NCI-H128 (cell line): Measurements from ENCODE around the gene DHFR2.
"Not testable (repeated sequence)": the region's sequence is repeated elsewhere in the genome, so short reads cannot be mapped to it uniquely, and the experiment has no call there.

Source experiments
- DNase-seq: peaks from one replicate; lab custom pipeline; 2025; ENCODE audit not compliant: unreplicated experiment; lab: John Stamatoyannopoulos, UW

DHFR2 gene

DNA sequence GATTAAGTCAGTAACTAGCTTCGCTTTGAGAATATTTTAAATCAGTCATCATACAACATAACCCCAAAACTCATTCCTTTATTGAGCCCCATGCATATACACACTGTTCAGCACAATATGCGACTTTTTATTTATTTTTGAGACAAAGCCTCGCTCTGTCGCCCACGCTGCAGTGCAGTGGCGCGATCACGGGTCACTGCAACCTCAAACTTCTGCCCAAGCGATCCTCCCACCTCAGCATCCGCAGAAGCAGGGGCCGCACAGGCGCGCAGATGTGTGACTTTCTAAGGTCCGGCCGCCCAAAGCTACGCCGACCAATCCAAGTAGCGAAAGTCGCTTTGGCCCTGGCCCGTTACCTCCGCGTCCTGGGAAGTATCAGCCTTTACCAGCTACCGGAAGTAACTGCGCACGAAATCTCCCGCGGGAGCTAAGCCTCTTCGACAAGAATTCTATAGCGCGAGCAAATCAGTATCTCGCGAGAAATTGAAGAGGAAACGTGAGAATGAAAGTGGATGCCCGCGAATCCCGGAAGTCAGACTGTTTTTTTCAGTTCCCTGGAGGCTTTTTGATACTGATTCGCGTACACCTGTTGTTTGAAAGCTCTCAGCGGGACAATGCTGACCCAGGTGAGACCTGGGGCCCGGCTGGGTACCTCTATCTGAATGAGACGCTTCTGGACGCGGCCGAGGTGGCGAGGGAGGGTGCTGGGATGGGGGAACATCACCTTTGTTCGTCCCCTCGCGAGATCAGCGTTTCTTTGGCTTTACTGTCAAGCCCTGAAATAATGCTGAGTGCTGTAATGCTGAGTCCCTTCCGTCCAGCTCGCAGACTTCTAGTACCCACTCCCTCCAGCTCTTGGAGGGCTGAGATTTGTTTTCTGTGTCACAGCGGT is at the start of gene DHFR2, which contains the start of gene NSUN3:
Gene DHFR2, minus strand, starts transcription at position 404 of the 892 bp plus-strand sequence. CDS start 1,405 bp downstream, outside the sequence.
Gene NSUN3, plus strand, starts transcription at position 549 of the 892 bp plus-strand sequence. Its CDS starts 66 bp downstream, at position 615.
- DNase-seq: peak; percentile 93

DNA sequence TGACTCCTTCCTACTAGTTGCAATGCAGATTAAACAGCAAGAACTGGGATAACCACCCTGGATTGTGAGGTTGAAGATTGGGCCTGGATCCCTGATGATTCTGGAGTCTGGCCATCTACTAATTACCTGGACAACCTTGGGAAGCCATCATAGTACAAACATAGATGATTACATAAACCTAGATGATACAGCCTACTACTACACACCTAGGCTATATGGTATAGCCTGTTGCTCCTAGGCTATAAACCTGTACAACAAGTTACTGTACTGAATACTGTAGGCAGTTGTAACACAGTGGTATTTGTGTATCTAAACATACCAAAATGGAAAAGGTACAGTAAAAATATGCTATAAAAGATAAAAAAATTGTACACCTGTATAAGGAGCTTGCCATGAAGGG is 48.1 kb upstream of the DHFR2 start:
- no peak for DNase-seq

DNA sequence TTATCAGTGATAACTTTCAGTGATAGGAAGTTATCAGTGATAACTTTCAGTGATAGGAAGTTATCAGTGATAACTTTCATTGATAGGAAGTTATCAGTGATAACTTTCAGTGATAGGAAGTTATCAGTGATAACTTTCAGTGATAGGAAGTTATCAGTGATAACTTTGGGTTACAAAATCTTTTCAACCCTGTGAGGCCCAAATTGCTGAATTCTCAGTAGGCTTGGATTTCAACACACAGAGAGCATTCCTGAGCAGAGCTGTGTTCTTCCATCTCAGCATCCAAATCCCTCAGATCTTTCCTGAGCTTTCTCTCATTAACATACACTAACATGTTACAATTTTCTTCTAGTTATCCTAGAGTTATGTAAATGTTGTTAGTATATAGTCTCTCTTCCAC is 47.5 kb upstream of the DHFR2 start:
- not testable (repeated sequence) for DNase-seq

DNA sequence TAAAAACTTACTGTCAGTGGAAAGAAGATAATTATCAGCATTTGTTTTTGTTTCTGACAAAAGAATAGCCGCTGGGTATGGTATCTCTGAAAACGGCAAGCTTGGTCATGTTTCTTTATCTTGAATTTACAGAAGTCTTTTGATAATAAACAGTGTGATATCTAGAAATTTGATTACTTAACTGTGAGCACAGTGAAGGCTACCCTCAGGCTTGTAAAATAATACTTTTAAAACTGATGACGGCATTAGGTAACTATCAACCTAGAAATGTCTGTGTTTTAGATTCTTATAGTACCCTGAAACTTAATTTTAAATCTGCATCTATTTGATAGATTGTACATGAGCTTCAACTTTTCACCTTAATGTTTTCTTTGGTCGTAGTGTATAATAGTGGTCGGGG is 43.6 kb upstream of the DHFR2 start:
- no peak for DNase-seq

DNA sequence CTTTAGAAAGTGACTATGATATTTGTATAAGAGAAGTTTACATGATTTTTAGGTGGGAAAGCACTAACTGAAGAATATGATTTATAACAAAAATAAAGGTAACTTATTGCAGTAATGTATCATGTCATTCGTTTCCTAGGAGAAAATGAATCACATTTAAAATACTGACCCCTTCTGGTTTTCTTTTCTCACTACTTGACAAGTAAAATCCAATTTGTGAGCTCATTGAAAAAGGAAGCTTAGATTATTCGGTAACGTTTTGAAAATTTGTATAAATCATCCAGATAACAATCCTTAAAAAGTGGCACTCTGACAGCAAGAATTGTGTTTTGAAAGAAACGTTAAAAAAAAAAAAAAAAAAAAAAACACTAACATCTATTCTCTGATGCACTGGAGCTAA is 39.1 kb upstream of the DHFR2 start:
- DNase-seq: no peak

DNA sequence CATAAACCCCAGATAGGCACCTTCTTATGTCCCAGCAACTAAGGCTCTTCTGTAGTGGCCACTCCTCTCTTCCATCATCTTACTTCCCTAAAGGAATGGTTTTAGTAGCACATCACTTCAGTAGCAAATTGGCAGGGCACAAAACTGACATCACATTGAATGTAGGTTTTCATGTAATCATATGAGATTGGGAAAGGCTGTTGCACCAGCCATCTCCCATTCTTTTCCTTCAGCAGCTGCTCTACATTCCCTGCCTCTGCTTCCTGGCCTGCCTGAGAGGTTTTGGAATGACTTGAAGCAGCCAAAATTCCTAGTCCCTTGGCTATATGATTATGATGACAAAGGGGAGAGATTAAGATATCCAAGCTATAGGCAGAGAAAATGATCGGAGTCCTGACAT is 36.6 kb upstream of the DHFR2 start:
- no peak for DNase-seq

DNA sequence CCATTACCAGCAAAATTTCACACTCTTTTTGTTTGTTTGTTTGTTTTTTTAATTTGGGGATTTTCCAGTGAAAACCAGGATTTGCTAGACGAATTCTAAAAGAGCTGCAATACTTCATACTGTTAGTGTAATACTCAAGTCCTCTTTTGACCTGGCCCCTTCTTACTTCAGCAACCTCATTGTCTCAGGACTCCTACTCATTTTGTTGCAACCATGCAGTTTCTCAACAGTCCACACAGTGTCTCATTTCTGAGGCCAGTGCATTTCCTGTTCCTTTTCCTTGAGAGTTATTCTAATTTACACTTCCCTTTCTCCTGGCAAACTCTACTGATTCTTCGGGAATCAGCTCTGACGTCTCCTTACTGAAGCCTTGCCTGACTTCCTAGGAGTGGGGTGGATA is 35.7 kb upstream of the DHFR2 start:
- no peak for DNase-seq

DNA sequence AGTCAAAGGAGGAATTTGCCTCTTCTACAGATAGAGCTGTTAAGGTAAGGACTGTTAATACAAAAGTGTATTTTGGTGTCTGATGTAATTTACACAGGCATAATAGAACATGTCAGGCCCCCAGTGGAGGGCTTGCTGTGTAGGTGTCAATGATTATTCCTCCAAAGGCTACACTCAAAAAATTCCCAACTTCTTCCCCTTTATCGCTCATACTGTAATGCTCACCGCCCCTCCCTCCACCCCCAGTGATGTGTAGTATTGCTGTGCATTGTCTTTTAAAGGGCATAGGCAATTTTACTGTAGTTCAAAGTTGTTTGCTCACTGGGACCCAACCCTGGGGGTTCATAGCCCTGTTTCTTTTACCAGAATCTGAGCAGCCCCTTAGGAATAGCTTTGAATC is 32.4 kb upstream of the DHFR2 start:
- no peak for DNase-seq

DNA sequence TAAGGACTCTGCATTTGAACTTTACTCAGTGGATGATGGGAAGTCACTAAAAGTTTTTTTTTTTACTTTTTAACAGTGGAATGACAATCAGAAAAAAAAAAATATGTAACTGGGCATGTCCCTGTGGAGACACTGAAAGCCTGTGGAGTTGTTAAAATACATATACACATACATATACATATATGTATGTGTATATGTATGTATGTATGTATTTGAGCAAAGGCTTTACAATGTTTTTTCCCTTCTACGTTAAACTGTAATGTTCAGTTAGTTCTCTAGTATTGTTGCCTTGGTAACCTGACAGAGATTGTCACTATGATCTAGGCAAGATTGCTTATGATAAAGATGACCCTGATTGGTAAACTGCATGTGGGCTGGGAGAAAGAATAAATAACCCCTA is 30.4 kb upstream of the DHFR2 start:
- no peak for DNase-seq

DNA sequence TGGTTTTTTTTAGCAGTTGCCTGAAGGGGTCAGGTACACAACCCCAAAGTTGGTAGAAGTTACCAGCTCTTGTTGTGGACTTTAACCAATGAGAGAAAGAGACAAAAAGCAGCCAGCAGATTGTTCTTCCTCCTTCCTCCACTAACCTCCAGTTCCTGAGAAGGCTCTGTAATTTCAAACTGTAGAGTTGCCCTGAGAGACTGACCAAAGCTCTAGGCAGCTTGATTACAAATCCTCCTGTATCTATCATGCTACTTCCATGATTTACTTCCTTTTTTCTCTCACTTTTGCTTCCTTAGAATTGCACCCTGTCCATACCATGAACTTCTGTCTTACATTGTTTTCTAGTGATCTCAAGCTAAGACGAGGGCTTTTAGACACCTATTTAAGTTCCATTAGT is 29.4 kb upstream of the DHFR2 start:
- no peak for DNase-seq

DNA sequence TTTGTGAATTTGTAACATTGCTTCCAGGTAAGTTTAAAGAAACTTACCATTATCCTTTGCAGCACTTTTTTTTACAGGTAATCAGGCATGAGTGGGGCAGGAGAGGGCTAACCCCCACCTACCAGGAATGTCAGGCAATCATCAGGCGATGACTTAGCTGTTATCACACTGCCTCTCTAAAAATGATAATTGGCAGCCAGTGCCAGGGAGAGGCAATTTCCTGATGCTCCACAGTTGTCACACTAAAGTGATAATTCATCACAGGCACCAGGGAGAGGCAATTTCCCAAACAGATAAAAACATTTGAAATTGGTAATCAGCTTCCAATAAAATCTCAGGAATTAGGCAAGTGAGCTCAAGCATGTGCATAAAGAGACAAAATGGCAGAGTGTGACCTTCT is 26.4 kb upstream of the DHFR2 start:
- DNase-seq: no peak

DNA sequence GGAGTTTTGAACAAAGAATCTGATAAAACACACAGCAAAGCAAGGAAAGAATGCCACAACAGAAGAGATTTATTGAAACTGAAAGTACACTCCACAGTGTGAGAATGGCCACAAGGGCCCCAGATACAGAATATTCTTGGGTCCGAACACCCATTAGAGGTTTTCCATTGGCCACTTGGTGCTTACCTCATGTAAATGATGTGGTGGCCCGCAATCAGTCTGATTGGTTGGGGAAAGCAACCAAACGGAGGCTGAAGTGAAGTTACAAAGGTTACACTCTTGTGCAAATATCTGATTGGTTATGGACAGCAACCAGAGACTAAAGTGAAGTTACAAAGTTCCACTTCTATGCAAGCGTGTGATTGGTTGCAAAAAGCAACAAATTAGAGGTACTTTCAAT is 20.5 kb upstream of the DHFR2 start:
- no peak for DNase-seq

DNA sequence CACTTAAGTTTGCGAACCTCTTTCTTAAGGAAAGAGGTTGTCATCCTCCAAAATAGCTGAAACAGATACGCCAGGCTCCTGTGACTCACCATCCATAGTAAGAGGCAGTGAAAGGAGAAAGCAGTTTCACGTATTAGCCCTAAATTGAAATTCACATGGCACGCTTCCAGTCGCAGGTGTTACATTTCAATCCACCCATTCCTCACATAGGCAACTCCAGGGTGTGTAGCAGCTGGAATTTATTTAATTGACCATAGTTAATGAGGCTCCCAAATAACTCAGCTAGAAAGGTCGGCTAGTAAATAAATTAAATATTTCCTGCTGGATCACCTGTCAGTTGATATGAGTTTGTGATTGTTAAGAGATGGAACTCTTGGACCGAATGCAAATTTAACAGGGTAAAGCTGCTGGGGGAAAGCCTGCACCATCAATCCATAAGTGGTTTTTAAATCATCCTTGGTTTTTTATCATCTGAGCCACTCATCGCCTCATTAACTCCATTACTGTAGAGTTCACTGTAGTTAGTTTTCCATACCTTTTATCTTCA is 19.7 kb upstream of the DHFR2 start:
- DNase-seq: peak; percentile 78

DNA sequence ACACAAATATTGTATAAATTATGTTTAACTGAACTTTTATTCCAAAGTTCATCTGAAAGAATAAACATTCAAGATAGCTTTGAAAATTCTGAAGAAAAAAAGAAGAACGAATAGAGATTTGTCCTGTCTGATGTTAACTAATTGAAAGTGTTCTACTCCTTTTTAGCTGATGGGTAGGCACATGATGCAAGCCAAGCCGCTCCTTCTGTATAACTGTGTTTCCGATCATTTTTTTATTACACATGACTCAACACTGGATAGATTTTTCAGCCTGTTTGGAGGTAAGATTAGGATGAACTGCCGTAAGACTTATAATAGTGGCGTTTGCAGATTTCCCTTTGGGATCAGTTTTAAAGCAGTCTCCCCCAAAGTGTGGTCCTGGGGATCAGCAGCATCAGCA is 19.2 kb upstream of the DHFR2 start:
- DNase-seq: no peak

DNA sequence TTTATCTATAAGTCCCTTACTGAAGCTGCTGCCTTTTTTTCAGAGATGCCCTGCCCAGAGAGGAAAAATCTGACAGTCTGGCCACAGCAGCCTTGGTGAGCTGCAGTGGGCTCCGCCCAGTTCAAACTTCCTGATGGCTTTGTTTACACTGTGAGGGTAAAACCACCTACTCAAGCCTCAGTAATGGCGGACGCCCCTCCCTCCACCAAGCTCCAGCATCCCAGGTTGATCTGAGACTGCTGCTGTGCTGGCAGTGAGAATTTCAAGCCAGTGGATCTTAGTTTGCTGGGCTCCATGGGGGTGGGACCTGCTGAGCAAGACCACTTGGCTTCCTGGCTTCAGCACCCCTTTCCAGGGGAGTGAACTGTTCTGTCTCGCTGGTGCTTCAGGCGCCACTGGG is 17.8 kb upstream of the DHFR2 start:
- not testable (repeated sequence) for DNase-seq

DNA sequence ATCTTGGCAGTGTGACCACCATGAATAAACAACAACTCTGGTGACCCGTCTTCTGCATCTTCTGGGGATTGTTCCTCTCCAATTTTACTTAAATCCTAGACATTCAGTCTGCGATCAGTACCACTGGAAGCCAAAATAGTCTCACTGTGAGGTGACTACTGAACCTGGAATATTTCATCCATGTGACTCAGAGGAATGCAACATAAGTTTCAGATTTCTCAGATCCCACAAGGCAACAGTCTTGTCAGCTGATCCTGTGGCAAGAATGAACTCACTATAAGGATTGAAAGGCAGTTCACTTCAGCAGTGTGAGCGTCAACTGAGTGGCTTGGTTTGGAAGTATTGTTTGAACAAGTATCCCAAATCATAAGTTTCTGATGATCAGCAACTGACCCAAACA is 13.3 kb upstream of the DHFR2 start:
- DNase-seq: no peak

DNA sequence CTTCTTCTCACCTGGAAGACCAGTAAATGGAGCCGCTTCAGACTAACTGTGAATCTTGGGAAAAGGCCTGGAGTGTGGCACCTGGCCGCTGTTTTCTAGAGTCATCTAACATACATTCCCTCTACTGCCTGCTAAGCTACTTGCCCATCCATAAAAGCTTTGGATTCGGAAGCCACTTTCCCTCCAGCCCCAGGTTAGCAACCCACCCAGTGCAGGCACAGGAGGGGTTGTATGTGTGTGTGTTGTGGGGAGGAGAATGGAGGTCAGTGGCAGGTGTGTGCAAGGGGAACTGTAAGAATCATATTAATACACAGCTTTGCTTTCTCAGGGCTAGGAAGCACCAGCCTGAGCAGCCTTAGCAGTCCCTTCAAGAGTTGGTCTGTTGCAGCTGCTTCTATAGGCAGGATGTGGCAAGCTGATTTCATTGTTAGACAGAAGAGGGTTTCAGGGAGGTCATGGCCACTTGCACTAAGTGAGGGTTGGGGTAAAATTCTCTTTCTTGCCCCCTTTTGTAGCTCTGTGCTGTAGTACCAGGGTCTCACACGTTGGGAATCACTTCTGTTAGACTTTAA is 9.1 kb upstream of the DHFR2 start:
- no peak for DNase-seq

DNA sequence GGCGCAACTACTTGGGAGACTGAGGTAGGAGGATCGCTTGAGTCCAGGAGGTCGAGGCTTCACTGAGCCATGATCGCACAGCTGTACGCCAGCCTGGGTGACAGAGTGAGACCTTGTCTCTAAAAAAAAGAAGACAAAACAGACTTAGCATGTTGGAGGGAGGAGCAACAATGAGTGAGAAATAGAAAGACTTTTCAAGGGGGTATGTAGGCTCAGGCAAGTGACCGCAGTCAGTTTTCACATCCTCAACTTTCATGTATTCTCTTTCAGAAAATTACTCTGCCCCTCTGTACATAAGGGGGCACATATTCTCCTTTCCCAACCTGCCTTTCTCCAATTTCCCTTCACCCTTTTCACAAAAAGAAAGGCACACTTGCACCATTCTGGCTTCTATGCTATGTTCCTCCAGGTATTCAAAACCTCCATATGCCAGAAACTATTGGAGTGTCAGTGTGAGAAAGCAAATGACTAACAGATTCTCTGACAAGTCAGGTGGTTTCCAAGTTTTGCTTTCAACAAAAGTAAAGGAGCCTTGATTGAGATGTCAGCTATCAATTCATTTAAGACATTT is 7.7 kb upstream of the DHFR2 start:
- no peak for DNase-seq

DNA sequence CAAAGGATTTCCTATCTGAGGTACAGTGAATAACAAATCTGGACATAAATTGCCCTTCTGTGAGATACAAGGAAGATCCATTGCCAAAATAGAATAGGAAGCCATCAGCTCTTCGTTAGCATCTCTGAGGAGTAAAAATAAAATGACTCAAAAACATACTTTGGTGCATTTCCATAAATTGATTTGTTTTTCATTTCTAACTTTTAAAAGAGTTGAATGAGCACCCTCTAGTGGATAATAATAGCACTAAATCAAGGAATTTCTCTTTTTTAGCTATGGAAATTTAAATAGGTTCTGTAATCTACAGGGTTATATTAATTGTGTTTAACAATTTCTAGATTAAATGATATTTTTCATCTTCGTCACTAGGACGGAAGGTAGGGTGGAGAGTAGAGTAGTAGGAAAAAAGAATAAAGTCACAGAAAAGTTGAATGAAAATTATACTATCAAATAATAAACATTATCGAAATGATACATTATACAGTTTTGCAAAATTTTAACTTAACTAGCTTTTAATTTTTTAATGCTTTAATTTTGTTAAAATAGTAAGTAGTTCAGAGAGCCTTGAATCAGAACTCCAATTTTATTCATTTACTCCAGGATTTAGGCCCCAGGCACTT is 6.6 kb upstream of the DHFR2 start:
- no peak for DNase-seq

DNA sequence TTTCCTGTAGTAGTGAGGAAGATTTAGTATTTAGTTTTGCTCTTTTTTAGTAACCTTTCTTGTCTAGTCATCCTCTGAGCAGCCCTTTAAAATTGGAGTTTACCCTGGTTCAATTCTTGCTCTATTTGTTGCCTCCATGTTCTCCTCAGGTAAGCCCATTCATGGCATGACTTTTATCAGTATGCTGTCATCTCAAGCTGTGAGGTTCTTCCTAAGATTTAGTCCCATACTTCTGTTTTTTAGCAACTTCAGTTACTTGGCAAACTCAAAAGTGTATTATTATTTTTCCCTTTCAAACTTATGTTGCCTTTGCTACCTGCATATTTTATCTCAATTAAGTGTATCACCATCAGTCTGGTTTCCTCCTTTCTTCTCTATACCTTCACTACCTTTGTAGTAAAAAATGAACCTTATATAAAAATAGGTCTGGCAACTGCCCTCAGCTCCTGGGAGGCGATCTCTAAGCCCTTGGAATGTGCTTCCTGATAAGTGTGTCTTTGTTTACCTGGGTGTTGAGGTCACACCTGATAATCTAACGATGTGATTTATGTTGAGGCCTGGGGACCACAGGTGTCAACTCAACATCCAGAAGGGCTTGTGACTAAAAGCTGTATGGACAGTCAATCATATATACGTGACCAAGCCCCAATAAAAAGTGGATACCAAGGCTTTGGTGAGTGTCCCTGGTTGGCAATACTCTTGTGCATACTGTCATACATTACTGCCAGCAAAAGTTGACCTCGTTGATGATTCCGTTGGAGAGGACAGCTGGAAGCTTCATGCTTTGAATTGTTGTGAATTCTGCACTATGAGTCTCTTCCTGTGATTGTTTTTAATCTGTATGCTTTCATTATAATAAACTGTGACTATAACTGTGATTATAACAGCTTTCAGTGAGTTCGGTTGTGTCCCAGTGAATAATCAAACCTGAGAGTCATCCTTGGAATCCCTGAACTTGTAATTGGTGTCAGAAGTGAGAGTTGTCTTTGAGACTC is 4.1 kb upstream of the DHFR2 start:
- DNase-seq: no peak
